NCI-H1048 (cell line): Measurements from ENCODE around the gene ANO10.

Experiments
- DNase-seq: peaks from one replicate; lab custom pipeline; 2025; lab: John Stamatoyannopoulos, UW

The ANO10 gene

GRCh38 chr3:43346978-43347749, 274.6 kb downstream of the ANO10 start:
- DNase-seq: no peak

- DNase-seq: no peak
These were observed 275.9 kb downstream of the ANO10 start for GRCh38 chr3:43345877-43346276.

GRCh38 chr3:43345246-43345645, 276.6 kb downstream of the ANO10 start:
- no peak for DNase-seq

- no peak for DNase-seq
These were observed 277.3 kb downstream of the ANO10 start for GRCh38 chr3:43344520-43344919.

- no peak for DNase-seq
These were observed 278.0 kb downstream of the ANO10 start for GRCh38 chr3:43343815-43344214.

GRCh38 chr3:43343185-43343584, 278.6 kb downstream of the ANO10 start:
- no peak for DNase-seq

- DNase-seq: no peak
These were observed 280.0 kb downstream of the ANO10 start for GRCh38 chr3:43341788-43342187.

- DNase-seq: no peak
These were observed 281.4 kb downstream of the ANO10 start for GRCh38 chr3:43340403-43340802.

GRCh38 chr3:43338295-43338694, 283.5 kb downstream of the ANO10 start:
- no peak for DNase-seq

GRCh38 chr3:43335799-43336198, 286.0 kb downstream of the ANO10 start:
- DNase-seq: no peak

- no peak for DNase-seq
These were observed 286.8 kb downstream of the ANO10 start for GRCh38 chr3:43334976-43335375.

GRCh38 chr3:43331381-43331780, 290.4 kb downstream of the ANO10 start:
- no peak for DNase-seq

GRCh38 chr3:43330981-43331380, 290.8 kb downstream of the ANO10 start:
- DNase-seq: no peak

GRCh38 chr3:43328653-43329052, 293.2 kb downstream of the ANO10 start:
- no peak for DNase-seq

GRCh38 chr3:43327582-43327979, 294.2 kb downstream of the ANO10 start:
- no peak for DNase-seq

- DNase-seq: no peak
These were observed 294.8 kb downstream of the ANO10 start for GRCh38 chr3:43326891-43327581.

- no peak for DNase-seq
These were observed 298.3 kb downstream of the ANO10 start for GRCh38 chr3:43323541-43323940.

- DNase-seq: no peak
These were observed 301.5 kb downstream of the ANO10 start for GRCh38 chr3:43320288-43320687.

GRCh38 chr3:43319794-43320193, 302.0 kb downstream of the ANO10 start:
- DNase-seq: no peak

- DNase-seq: no peak
These were observed 302.4 kb downstream of the ANO10 start for GRCh38 chr3:43319376-43319775.

- no peak for DNase-seq
These were observed 304.1 kb downstream of the ANO10 start for GRCh38 chr3:43317461-43318316.

- no peak for DNase-seq
These were observed 304.9 kb downstream of the ANO10 start for GRCh38 chr3:43316783-43317460.
